ENCODE measurements around the gene ELL.
A peak's percentile ranks its signal among the peaks of the same experiment; 100 is the strongest.

The ELL gene

GRCh38 chr19:18504886-18505610, 16.8 kb downstream of the ELL start:
- no peak overlapping the region for H3K4me3 ChIP-seq (ENCODE audit: low read length in 2 of 2)
- peaks cover 0 to 4% of the 10 kb centered on the region in 2 donors for H3K4me1 ChIP-seq (ENCODE audit: control insufficient read depth in 2 of 2, insufficient read depth in 1 of 2, low read depth in 1 of 2, low read length in 2 of 2)
- H3K9ac ChIP-seq (ENCODE audit: low read depth, low read length, poor library complexity): peak overlapping the region; percentile 57

DNA sequence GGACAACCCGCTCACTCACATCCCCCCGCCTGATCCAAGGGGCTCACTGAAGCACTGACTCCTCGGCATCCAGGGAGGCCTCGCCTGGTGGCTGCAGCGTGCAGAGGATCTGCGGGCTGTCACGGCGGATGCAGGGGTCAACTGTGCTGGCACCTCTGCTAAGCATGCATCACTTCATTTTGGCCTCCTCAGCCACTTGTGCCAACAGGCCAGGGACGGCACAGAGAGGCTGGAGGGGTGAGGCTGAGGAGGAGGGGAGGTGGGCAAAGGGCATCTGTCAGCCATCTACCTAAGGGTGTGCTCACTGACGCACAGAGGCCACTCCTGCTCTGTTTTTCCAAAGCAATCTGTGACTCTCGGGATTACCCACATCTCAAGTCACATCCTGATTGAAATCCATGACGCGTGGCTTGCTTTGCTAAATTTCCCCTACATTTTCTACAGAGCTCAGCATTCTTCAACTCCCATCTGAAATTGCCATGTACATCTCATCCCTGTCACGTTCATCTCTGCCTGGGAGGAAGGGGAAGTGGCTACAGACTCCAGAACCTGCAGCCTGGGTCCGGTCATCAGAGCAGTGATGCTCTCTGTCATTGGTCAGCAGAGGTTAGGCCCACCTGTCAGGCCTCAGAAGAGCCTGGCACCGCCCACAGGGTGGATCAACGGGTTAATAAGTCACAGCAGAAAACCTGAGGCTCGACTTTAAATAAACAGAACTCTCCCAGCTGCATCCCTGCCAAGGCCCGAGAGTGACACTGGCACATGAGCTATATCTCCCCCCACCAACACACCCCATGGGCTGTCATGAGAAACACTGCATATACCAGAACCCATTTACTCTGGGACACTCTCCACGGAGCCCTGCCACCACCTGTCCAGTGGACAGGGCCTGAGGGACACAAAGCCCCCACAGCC, 17.6 kb downstream of the ELL start:
- Histone ChIP-seq H3K18ac (ENCODE audit: low read length) (peak overlapping the region; percentile 59), H3K36me3 (replicated peaks in 1 of 2; ENCODE audit: control insufficient read depth in 2 of 2, insufficient read depth in 2 of 2, low read length in 2 of 2) (no peaks in the 10 kb centered on the region), H2BK12ac (ENCODE audit: low read length) (no peak overlapping the region), H3K14ac (ENCODE audit: low read length) (peak overlapping the region; percentile 47), H3K79me1 (ENCODE audit: low read depth, low read length) (peaks cover 20% of the 10 kb centered on the region), H2BK120ac (ENCODE audit: low read depth, low read length) (no peak overlapping the region), H2BK5ac (ENCODE audit: low read length) (no peak overlapping the region), H3K9me3 (replicated peaks in 1 of 2; ENCODE audit: control insufficient read depth in 2 of 2, insufficient read depth in 1 of 2, low read depth in 1 of 2, low read length in 2 of 2) (no peaks in the 10 kb centered on the region), H3K23ac (ENCODE audit: low read depth, low read length, poor library complexity) (peak overlapping the region; percentile 25), H3K9ac (ENCODE audit: low read depth, low read length, poor library complexity) (peak overlapping the region; percentile 84), H3K4me2 (ENCODE audit: insufficient read depth, low read length, poor library complexity, severe bottlenecking) (no peak overlapping the region), H3K4me3 (ENCODE audit: low read length in 2 of 2) (no peak overlapping the region), H4K8ac (ENCODE audit: low read depth, low read length) (peak overlapping the region; percentile 87), H2AK5ac (ENCODE audit: low read depth, low read length) (no peak overlapping the region), H2AFZ (ENCODE audit: low read length) (no peak overlapping the region), H3K27ac (replicated peaks; ENCODE audit: low read length) (no peak overlapping the region), H3K27me3 (ENCODE audit: control insufficient read depth in 3 of 3, insufficient read depth in 3 of 3, low read depth in 1 of 3, low read length in 3 of 3) (no peaks in the 10 kb centered on the region), H3K4ac (ENCODE audit: low read length) (no peak overlapping the region), H3K4me1 (ENCODE audit: control insufficient read depth in 2 of 2, insufficient read depth in 1 of 2, low read depth in 1 of 2, low read length in 2 of 2) (peaks cover 0 to 4% of the 10 kb centered on the region in 2 donors), H2BK15ac (ENCODE audit: low read length) (peak overlapping the region; percentile 33), H4K91ac (ENCODE audit: low read depth, low read length, poor library complexity) (no peak overlapping the region)
- DNase-seq (ENCODE audit: low spot score): no peak
- no CpG with 5 or more reads among the region's 20 CpGs for WGBS, 2 donors (ENCODE audit: extremely low coverage in 2 of 2, insufficient read length in 2 of 2, insufficient replicate concordance in 1 of 2)

More at GRCh38 chr19:18504886-18505610, 16.8 kb downstream of the ELL start:
- Histone ChIP-seq H2BK120ac (ENCODE audit: low read depth, low read length) (no peak overlapping the region), H4K91ac (ENCODE audit: low read depth, low read length, poor library complexity) (no peak overlapping the region), H3K79me1 (ENCODE audit: low read depth, low read length) (peaks cover 18% of the 10 kb centered on the region), H3K23ac (ENCODE audit: low read depth, low read length, poor library complexity) (no peak overlapping the region), H3K18ac (ENCODE audit: low read length) (no peak overlapping the region), H2BK15ac (ENCODE audit: low read length) (no peak overlapping the region), H4K8ac (ENCODE audit: low read depth, low read length) (no peak overlapping the region), H3K27me3 (ENCODE audit: control insufficient read depth in 3 of 3, insufficient read depth in 3 of 3, low read depth in 1 of 3, low read length in 3 of 3) (no peaks in the 10 kb centered on the region), H3K4ac (ENCODE audit: low read length) (no peak overlapping the region), H2AK5ac (ENCODE audit: low read depth, low read length) (no peak overlapping the region), H3K14ac (ENCODE audit: low read length) (no peak overlapping the region), H3K27ac (replicated peaks; ENCODE audit: low read length) (no peak overlapping the region), H2AFZ (ENCODE audit: low read length) (no peak overlapping the region), H2BK5ac (ENCODE audit: low read length) (no peak overlapping the region), H3K36me3 (replicated peaks in 1 of 2; ENCODE audit: control insufficient read depth in 2 of 2, insufficient read depth in 2 of 2, low read length in 2 of 2) (no peaks in the 10 kb centered on the region), H3K4me2 (ENCODE audit: insufficient read depth, low read length, poor library complexity, severe bottlenecking) (no peak overlapping the region), H2BK12ac (ENCODE audit: low read length) (no peak overlapping the region), H3K9me3 (replicated peaks in 1 of 2; ENCODE audit: control insufficient read depth in 2 of 2, insufficient read depth in 1 of 2, low read depth in 1 of 2, low read length in 2 of 2) (no peaks in the 10 kb centered on the region)
- no CpG with 5 or more reads among the region's 8 CpGs for WGBS, 2 donors (ENCODE audit: extremely low coverage in 2 of 2, insufficient read length in 2 of 2, insufficient replicate concordance in 1 of 2)
- DNase-seq (ENCODE audit: low spot score): no peak

DNA sequence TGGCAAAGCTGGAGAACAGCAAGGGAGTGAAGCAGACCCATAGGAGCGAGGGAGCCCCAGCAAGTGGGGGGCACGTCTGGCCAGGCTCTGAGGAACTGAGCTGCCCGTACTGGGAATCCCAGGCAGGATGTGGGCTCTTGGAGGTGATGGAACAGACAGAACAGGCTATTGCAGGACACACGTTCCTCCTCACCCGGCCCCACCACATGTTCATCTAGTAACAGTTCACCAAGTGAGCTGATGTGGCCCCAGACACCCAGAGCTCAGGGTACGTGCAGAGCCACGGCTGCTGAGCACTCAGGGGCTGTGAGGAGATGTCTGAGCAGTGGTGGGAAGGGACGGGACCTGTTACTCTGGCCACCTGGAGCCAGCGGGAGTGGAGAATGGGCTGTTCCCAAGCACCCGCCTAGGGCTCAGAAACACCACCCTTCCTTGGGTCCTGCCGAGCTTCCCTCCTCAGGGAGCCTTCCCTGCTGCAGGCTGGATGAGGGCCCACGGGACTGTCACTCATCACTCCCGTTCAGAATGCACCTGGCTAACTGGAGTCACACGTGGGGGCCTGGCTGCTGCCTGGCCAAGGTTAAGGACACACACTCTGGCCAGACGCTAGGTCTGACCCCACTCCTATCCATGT, 18.4 kb downstream of the ELL start:
- no peak overlapping the region for H3K4me3 ChIP-seq (ENCODE audit: low read length in 2 of 2)

More for the DNA sequence above, 18.4 kb downstream of the ELL start:
- Histone ChIP-seq H3K79me1 (ENCODE audit: low read depth, low read length) (peaks cover 23% of the 10 kb centered on the region), H3K9ac (ENCODE audit: low read depth, low read length, poor library complexity) (peak overlapping the region; percentile 30), H3K36me3 (replicated peaks in 1 of 2; ENCODE audit: control insufficient read depth in 2 of 2, insufficient read depth in 2 of 2, low read length in 2 of 2) (no peaks in the 10 kb centered on the region), H3K23ac (ENCODE audit: low read depth, low read length, poor library complexity) (peak overlapping the region; percentile 25), H3K14ac (ENCODE audit: low read length) (peak overlapping the region; percentile 47), H3K4me2 (ENCODE audit: insufficient read depth, low read length, poor library complexity, severe bottlenecking) (no peak overlapping the region), H3K18ac (ENCODE audit: low read length) (peak overlapping the region; percentile 60), H2BK120ac (ENCODE audit: low read depth, low read length) (no peak overlapping the region), H2AFZ (ENCODE audit: low read length) (no peak overlapping the region), H2BK5ac (ENCODE audit: low read length) (no peak overlapping the region), H3K4me1 (ENCODE audit: control insufficient read depth in 2 of 2, insufficient read depth in 1 of 2, low read depth in 1 of 2, low read length in 2 of 2) (peaks cover 2 to 6% of the 10 kb centered on the region in 2 donors), H3K27me3 (ENCODE audit: control insufficient read depth in 3 of 3, insufficient read depth in 3 of 3, low read depth in 1 of 3, low read length in 3 of 3) (peaks cover 0 to 2% (median 0%) of the 10 kb centered on the region in 3 experiments), H3K4ac (ENCODE audit: low read length) (no peak overlapping the region), H4K8ac (ENCODE audit: low read depth, low read length) (peak overlapping the region; percentile 87), H2BK12ac (ENCODE audit: low read length) (no peak overlapping the region), H2AK5ac (ENCODE audit: low read depth, low read length) (no peak overlapping the region), H2BK15ac (ENCODE audit: low read length) (peak overlapping the region; percentile 33), H3K9me3 (replicated peaks in 1 of 2; ENCODE audit: control insufficient read depth in 2 of 2, insufficient read depth in 1 of 2, low read depth in 1 of 2, low read length in 2 of 2) (no peaks in the 10 kb centered on the region), H4K91ac (ENCODE audit: low read depth, low read length, poor library complexity) (no peak overlapping the region), H3K27ac (replicated peaks; ENCODE audit: low read length) (no peak overlapping the region)
- DNase-seq (ENCODE audit: low spot score): no peak
- no CpG with 5 or more reads among the region's 15 CpGs for WGBS, 2 donors (ENCODE audit: extremely low coverage in 2 of 2, insufficient read length in 2 of 2, insufficient replicate concordance in 1 of 2)
